Measurements from ENCODE around the gene VAV2.

The VAV2 gene

DNA sequence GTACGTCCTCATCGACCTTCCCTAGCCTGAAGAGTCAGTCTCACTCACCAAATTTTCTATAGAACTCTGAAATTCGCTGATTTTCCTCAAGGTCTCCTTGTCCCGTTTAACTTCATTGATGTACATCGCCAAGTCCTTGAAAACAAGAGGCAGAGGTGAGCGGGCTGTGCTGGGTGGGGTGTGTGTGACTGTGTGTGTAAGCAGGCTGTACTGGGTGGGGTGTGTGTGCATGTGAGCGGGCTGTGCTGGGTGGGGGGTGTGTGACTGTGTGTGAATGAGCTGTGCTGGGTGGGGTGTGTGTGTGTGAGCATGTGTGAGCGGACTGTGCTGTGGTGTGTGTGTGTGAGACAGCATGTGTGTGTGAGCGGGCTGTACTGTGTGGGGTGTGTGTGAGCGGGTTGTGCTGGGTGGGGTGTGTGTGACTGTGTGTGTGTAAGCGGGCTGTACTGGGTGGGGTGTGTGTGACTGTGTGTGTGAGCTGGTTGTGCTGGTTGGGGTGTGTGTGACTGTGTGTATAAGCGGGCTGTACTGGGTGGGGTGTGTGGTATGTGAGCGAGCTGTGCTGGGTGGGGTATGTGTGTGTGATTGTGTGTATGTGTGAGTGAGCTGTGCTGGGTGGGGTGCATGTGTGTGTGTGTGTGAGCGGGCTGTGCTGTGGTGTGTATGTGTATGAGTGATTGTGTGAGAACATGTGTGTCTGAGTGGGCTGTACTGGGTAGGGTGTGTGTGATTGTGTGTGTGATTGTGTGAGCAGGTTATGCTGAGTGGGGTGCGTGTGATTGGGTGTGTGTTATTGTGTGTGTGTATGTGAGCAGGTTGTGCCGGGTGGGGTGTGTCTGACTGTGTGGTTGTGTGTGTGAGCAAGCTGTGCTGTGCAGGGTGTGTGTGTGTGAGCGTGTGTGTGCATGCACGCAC lies 200.1 kb downstream of the VAV2 start:
- no peak for DNase-seq

DNA sequence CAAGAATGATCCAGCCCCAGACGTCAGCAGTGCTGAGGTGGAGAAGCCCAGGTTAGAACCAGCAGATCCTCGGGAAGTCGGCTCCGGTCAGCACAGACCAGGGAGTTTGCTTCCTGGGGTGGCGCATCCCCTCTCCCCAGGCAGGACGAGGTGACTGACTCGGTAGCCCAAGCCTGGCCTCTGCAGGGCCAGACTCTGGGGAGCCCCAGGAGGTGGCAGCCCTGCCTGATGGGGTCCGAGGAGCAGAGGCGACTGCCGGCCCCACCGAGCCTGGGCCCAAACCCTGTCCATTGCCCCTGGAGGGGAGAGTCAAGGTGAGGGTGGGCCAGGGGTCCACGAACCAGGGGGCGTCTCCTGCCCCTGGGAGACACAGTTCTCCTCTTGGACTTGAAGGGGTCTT lies 201.1 kb downstream of the VAV2 start:
- DNase-seq, result no peak

DNA sequence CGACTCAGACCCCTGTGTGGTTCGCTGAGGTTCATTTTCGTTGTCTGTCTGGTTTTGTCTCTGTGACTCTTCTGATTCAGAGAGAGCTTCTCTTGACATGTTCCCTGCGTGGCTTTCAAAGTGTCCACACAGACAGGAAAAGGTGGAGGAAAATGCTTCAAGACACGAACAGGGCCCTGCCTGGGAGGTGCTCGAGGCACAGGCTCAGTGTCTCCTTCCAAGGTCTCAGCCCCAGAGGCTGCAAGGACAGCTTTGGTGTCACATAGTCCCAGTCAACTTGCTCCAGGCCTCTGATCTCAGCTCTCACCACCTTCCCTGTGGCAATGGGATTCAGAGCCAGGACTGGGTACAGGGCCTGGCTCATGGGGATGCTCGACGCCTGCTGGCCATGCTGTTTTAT lies 202.3 kb downstream of the VAV2 start:
- DNase-seq, result no peak

DNA sequence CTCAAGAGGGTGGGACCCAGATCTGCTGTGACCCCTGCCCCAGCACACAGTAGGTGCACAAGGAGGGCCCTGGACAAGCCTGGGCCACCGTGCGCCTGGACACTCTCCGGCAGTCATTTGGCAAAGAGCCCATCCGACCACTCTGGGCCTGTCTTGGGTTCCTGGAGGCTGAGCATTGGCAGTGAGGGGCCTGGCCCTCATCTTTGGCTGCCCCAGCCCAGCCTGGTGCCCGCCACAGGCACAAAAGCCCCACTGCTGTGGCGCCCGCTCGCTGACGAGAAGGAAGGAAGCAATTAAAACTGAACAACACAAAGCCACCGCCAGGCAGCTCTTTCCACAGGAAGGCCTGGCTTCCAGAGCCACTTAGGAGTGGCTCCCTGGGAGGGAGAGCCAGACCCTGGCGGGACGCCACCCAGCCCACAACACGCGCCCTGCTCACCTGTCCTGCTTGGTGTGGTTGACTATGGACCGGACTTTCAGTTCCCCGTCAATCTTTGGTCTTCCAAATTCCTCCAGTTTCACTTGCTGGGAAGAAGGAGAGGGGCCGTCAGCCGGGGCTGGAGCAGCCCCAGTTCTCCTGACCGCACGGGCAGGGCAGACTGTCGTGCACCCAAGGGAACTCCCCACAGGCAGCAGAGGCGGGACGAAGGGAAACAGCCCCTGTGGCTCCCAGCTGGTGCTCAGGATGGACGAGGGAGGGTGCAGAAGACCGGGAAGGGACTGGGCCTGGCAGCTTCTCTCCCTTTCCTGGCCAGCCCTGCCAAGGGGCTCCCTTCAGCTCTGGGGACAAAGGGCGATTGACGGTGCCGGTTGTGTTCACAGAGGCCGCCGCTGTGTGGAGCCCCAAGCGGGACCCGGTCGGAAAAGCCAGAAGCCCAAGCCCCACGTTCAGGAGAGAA lies 203.1 kb downstream of the VAV2 start:
- peak; percentile 24 for DNase-seq

DNA sequence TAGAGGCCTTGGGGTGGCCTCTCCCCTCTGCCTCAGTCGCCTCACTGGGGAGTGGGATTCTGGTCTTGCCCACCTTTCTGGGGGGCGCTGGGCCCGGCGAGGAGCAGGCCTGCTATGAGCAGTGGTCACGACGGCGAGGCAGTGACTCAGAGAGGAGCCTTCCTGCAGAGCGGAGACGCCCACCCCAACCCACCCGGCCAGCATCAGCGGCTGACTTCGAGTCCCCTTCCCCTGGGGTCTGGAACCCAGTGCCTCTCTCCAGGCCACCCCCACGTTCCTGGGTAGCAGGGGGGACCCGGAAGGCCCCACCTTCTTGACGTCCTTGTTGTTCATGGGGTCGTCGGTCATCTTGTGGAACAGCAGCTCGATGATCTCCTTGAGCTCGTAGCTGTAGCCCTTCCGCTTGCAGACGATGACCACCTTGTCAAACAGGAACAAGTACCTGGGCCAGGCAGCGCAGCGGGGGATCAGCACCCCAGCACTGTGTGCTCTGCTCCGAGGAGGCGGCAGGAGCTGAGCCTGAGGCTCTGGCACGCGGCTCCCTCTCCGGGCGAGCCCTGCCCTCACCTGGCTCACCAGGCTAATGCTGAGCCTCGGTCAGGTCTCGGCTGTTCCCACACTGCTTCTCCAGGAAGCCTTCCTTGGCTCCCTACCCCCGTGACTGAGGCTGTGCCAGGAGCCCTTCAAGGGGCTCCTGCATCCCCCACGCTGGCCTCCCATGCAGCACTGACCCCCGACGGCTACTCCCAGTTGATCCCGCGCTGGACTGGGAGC lies 203.9 kb downstream of the VAV2 start:
- DNase-seq, result no peak

DNA sequence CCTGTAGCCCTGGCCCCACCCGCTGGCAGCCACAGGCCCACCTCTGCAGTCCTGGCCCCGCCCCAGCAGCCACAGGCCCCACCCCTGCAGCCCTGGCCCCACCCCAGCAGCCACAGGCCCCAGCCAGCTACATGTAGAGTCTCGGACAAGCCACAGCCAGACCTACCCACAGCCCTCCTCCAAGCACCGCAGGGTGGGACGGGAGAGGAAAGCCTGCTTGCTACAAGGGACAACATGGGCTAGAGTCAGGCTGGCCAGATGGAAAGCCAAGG lies 204.4 kb downstream of the VAV2 start:
- DNase-seq, result no peak

DNA sequence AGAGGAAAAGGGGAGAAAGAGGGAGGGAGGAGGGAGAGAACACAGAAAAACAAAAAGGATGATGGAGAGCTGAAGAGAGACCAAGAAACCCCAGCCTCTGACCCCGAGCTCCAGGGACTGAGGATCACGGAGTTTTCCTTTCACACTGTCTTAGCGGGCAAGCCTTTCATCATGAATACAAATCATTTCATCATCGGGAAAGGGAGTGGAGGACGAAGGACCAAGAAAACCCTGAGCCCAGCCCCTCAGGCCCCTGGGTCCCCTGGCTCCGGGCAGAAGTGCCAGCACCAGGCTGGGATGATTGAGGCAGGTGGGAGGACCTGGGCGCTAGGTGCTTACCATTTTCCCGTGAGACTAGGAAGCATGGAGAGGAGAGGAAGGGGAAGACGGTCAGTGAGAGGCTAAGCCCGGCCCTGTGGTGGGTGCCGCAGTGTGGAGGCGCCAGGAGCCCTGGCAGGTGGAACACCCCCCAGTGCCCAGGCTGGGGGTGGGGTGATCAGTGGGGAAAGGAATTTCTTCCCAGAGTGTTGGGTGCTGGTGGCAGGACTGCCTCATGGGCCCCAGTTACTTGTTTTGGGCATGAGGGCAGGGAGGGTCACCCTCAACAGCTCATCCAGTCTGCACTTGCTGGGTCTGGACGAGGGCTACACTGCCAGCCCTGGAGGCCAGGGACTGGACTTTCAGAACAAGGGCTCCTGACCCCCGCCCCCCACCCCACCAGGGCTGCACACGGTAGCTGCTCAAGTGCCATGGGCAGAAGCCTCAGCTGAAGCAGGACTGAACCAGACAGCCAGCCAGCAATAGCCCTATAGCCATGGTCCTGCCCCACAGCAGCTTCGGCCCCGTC lies 205.0 kb downstream of the VAV2 start:
- DNase-seq, result no peak

DNA sequence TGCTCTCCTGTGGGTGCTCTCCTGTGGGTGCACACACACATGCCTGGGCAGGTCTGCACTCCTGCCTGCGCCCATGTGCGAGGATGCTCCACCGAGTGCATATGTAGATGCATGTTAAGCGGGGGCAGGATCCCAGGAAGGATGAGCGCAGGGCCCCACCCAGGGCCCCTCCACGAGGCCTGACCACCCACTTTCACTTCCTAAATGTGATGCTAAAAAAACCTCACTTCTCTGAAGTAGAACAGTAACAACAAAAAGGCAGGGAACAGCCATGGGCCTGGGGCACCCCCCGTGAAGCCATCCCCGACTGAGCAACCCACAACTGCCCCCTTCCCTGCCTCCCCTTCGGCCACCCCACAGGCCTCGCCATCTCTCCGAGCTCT lies 205.8 kb downstream of the VAV2 start:
- no peak for DNase-seq

DNA sequence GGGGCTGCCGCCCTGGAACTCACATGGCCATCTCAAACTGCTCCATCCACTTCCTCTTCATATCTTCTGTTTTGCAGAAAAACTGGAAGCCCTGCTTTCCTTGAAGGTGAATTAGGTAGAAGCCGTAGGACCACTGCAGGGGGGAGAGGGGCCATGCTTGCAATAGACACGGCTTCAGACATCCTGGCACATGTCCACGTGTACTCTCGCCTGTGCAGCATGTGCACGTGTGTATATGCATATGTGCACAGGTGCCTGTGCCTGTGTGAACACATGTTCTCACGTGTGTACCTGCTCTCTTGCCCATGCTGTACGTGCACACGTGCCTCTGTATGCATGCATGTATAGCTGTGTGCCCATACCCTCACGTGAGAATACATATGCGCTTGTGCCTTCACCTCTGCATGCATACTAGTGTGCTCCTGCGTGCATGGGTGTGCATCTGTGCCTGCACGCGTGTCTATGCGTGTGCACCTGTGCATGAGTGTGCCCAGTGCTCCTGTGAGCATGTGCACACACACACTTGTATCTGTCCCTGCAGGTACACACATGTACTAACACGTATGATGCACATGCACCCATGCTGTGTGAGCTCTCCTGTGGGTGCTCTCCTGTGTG lies 206.3 kb downstream of the VAV2 start:
- no peak for DNase-seq

DNA sequence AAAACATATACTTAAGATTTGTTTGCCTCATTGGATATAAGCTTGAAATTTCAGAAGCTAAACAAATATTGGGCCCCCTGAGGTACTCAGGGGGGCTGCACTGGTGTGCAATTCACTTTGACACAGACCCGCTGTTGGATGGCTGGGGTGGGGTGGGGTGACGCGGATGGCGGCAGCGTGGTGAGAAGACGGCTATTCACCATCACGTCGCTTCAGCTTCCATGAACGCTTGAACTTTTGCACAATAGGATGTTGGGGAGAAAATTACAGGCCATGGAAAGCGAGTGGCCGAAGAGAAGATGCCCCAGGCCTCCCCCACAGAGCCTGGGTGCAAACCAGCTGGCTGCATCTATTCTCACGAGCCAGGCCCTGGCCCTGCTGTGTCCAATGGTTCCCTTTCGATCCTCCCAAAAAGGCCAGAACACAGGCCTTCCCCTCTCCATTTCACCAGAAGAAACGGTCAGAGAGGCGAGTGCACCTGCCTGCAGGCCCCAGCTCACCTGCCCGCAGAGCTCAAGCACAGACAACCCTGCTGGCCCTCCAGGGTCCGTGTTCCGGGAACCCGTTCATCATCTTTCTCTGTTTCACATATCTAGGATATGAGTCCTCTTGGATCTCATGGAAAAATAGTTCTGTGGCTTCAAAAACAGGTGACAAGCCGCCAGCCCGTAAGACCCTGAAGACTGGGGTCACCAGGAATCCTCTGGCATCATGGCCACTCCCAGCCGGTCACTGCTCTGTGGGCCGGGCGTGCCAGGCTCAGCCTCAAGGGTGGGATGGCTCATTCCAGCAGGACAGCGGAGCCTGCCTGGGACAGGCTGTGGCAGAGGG lies 207.2 kb downstream of the VAV2 start:
- DNase-seq, result no peak

DNA sequence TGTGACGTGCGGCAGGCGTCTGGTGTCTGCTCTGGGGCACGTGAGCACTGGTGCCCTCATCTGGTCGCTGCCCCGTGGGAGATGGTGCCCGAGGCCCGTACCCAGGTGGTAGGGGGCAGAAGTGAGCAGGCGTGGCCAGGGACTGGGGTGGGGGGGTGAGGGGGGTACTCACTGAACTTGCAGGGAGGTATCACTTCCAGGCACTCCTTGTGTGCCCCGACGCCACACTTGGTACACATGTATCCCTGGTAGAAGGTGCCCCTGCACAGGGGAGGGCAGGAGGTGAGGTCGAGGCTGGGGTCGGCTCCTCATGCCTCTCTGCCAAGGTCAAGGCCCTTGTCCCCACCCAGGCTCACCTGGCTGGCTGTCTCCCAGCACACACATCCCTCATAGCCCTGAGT lies 208.8 kb downstream of the VAV2 start:
- no peak for DNase-seq

DNA sequence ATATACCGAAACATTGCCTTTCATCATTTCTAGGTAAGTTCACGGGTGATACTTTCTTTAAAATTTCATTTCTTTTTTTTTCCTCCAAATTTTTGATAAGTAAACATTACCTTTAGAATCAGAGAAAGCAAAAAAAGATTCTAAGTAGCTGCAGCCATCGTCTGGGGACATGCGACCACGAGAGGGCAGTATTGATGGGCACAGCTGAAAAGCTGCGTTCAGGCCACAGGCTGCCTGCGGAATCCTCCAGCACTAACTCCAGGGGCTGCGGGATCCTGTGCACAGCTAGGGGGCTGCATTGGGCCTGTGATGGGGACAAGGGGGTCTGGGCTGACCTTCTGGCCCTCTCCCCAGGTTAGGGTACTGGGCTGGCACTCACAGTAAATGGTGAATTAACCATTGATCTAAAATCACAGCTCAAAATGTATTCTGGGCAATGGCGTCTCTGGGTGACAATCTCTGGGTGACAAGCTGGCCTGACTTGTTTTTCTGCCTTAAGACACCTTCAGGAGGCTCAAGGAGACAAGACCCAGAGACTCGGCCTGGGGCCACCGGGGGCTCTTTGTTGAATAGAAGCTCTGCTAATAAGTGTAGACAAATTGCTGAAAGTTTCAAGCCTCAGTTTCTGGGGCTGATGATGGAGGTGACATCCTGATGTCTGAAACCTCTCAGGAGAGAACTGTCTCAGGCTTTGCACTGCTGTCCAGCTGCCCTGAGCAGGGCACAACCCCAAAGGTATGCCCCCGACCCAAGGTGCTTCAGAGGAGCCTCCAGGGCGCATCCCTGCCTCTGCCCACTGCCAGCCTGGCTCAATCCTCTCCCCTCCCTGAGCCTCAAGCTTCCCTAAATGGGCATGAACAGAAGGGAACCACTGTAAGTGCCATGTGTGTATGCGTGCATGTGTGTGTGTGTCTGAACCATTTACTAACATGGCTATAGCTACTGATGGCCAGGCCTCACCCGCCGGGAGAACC lies 209.7 kb downstream of the VAV2 start:
- peak; percentile 54 for DNase-seq

DNA sequence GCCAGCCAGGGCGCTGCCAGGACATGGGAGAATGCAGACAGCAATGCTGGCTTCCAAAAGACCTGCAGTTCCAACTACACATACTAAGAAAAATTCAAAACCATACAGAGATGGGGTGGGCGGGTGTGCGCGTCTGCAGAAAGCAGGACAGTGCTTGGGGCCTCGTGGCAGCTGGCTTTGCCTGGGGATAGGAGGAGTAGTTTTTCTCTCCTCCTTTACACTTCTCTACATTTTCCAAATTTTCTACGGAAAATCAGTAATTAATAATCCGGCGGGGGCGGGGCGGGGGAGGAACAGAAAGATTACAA lies 210.3 kb downstream of the VAV2 start:
- no peak for DNase-seq

DNA sequence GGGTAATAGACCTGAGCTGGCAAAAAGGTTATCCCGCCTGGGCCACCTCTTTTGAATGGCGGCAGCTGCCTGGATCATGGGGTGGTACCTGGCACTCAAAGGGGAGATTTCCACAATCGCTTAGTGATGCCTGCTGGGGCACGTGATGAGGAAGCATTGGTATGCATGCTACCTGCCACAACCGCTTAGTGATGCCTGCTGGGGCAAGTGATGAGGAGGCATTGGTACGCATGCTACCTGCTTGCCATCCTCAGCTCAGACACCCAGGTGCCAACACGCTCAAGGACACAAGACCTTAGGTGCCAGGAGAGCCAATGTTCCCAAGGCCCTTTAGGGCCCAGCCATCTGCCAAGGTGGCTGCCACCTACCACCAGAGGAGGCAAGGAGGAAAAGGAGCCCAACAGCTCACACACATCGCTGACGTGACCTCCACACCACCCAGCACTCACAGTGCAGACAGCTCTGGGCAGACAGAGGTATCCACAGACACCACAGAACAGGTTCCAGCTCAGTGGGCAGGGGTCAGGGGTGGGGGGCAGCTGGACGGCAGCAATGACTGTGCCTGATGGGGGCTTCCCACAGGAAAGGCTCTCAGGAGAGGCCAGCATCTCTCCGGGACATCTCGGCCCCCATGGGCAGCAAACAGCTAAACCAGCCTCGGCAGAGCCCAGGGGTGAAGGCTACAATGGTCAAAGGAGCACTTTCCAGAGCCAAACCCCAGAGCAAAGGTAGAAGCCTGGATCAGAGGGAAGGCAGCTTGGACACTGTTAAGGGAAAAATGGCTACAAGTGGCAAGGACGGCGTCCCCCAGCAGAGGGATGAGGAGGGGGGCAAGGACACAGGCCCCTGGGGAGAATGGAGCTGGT lies 210.9 kb downstream of the VAV2 start:
- DNase-seq, result no peak

DNA sequence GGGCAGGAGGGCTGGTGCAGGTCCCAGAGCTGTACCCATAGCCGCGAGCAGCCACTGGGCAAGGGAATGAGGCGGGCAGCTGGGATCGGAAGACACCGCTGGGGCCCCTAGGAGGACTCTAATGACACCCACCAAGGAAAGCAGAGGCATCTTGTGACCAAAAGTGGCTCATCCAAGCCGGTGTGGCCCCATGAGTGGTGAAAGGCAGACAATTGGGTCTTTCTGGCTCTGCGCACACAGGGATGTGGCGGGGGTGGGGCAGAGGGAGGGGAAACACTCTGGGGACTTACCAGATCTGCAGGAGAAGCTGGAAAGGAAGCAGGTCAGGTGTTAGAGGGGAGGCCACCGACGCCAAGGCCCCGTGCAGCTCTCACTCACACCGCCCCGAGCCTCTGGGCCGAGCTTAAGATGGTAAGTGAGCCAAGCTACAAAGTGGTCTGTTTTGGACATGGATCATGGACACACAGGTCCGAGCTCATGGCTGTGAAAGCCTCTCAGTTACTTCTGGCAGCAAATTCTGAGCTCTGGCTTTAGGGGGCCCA lies 211.6 kb downstream of the VAV2 start:
- no peak for DNase-seq

DNA sequence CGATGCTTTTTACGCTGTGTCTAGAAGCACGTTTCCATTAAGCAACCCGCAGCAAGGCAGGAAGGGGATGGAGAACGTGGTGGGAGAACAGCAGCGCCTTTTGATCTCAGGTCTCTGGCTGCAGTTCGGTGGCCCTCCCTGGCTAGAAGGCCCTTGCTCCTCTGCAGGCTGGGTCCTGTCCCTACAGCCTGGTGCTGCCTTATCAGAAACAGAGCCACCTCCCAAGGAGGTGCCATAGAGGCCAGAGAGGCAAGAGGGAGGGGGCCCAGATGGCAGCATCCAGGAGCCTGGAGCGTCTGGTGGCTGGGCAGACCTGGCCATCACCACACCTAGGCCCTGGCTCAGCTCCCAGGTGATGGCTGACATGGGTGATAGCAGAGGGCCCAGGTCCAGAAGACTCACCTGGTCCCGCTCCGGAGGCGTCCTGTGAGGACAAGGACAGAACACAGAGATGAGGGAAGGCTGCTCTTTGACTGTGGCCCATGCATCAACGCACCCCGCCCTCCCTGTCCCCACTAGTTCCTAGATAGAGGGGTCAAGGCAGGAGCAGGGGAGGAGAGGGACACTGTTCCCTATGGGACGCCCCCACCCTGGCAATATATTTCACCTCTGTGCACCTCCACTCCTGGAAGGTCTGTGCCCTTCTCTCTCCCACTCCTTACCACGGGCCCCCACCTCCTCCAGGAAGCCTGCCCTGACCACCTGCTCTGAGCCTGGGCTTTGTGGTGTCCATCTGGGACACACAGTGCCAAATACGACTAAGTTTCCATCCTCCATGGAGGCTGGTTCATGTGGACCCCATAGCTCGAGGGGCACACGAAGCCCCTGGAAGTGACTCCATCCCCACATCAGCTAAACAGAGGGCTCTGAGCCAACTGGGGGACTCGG lies 212.4 kb downstream of the VAV2 start:
- no peak for DNase-seq

DNA sequence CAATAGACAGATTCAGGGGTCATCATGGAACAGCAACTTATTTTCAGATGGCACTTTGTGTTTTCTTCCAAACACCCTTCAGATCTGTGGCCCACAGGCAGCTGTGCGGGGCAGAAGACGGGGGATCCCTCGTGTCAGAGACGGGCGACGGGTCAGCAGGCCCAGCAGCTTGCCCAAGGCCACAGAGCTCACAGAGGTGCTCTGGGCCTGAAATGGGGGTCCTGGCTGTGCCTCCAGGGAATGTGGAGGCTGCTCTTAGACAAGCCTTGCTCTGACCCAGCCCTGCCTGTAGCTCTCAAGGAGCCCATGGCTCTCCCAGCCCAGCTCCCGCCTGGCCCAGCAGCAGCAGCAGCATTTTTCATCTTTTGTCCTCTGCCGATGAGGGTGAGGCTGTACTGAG lies 213.0 kb downstream of the VAV2 start:
- no peak for DNase-seq
